ENCODE measurements around the gene NOP53. TPM values are rescaled to one million over a fixed set of nuclear protein-coding genes. Genes with fewer than 3 reads are reported as not detected.
A peak's percentile ranks its signal among the peaks of the same experiment; 100 is the strongest.

The NOP53 gene
- total and polyA plus RNA-seq, 9 of the 15 experiments (the other 6 are each of a cell fraction or from before 2014, with no cell fraction given) = 6.5 to 274 (median 145) TPM

DNA sequence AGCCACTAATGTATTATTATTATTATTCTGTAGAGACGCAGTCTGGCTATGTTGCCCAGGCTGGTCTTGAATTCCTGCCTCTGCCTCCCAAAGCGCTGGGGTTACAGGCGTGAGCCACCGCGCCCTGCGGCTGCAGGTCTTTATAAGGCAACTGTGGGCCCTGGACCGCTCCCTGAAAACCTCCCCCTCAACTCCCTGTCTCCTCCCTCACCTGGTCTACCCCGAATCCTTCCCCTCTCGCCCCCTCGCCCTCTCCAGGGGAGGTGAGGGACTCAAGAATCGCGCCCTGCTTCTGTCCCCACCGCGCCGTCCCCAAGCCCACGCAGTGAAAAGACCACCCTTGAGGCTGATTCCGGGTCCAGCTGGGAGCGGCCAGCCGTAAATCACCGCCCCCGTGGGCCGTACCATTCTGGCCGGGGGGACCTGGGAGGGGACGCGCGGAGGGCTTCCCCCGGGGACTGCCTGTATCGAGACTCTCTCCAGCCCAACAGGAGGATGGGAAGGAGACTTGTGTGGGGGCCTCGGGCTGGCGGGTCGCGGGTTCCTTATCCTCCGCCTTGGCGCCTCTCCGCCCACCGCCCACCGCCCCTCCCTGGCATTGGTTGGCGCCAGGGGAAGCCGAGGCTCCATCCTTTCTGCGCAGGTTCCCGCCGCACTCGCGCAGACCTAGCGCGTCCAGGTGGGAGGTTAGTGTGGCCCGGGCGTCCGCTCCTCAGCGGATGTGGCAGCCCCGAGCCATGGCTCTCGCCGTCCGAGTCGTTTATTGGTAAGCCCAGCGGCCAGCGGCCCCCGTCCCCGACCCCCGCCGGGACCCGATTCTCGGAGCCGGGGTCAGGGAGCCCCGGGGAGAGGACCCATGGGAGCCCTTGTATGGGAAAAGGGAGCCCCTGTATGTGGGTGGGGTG lies 33.0 kb downstream of the NOP53 start, which contains the start of gene SELENOW (continued):
- TF ChIP-seq NR2C1 (IDR thresholded peaks at IDR 0.05) = no peak
- no peak for TF ChIP-seq NR2C1 (tag; IDR thresholded peaks at IDR 0.05)
- TF ChIP-seq KAT7 (CRISPR knock-in tag; IDR thresholded peaks at IDR 0.05; ENCODE audit: borderline replicate concordance) = peak; percentile 26; the same call in 1 of the 2 replicates
- no peak for TF ChIP-seq ZNF165 (CRISPR knock-in tag; IDR thresholded peaks at IDR 0.05; ENCODE audit: borderline replicate concordance)
- TF ChIP-seq, protein P1, sequence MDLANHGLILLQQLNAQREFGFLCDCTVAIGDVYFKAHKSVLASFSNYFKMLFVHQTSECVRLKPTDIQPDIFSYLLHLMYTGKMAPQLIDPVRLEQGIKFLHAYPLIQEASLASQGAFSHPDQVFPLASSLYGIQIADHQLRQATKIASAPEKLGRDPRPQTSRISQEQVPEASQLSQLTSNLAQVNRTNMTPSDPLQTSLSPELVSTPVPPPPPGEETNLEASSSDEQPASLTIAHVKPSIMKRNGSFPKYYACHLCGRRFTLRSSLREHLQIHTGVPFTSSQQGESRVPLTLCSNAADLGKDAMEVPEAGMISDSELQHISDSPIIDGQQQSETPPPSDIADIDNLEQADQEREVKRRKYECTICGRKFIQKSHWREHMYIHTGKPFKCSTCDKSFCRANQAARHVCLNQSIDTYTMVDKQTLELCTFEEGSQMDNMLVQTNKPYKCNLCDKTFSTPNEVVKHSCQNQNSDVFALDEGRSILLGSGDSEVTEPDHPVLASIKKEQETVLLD (IDR thresholded peaks at IDR 0.05) = peak; percentile 16
- TF ChIP-seq HMG20B (CRISPR knock-in tag; IDR thresholded peaks at IDR 0.05) = no peak
- TF ChIP-seq L3MBTL2 (IDR thresholded peaks at IDR 0.05) = peak; percentile 17; the same call in 1 of the 2 replicates
- TF ChIP-seq, protein P2, sequence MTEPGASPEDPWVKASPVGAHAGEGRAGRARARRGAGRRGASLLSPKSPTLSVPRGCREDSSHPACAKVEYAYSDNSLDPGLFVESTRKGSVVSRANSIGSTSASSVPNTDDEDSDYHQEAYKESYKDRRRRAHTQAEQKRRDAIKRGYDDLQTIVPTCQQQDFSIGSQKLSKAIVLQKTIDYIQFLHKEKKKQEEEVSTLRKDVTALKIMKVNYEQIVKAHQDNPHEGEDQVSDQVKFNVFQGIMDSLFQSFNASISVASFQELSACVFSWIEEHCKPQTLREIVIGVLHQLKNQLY (CRISPR knock-in tag; conservative IDR thresholded peaks at IDR 0.05) = no peak
- TF ChIP-seq ARID2 (IDR thresholded peaks at IDR 0.05) = no peak
- TF ChIP-seq RBFOX2 (IDR thresholded peaks at IDR 0.05; ENCODE audit: low read depth, low read length) = peak; percentile 94
- no peak for TF ChIP-seq RAD51 (IDR thresholded peaks at IDR 0.05; ENCODE audit: borderline replicate concordance, low read depth)
- no peak for TF ChIP-seq ZSCAN32 (CRISPR knock-in tag; IDR thresholded peaks at IDR 0.05)
- no peak for TF ChIP-seq ZFP36 (IDR thresholded peaks at IDR 0.05; ENCODE audit: low read depth, low read length, partially characterized antibody)
- TF ChIP-seq NR2C2 (CRISPR knock-in tag; IDR thresholded peaks at IDR 0.05) = no peak
- peak; percentile 27; the same call in 1 of the 2 replicates for TF ChIP-seq NR2C2 (tag; IDR thresholded peaks at IDR 0.05)
- peak in 1 of 2 experiments; percentile 76; a peak in 2 of 4 replicates for TF ChIP-seq TRIM24 (IDR thresholded peaks at IDR 0.05)
- peak; percentile 79 for TF ChIP-seq ZEB2 (IDR thresholded peaks at IDR 0.05)
- TF ChIP-seq, protein P3, sequence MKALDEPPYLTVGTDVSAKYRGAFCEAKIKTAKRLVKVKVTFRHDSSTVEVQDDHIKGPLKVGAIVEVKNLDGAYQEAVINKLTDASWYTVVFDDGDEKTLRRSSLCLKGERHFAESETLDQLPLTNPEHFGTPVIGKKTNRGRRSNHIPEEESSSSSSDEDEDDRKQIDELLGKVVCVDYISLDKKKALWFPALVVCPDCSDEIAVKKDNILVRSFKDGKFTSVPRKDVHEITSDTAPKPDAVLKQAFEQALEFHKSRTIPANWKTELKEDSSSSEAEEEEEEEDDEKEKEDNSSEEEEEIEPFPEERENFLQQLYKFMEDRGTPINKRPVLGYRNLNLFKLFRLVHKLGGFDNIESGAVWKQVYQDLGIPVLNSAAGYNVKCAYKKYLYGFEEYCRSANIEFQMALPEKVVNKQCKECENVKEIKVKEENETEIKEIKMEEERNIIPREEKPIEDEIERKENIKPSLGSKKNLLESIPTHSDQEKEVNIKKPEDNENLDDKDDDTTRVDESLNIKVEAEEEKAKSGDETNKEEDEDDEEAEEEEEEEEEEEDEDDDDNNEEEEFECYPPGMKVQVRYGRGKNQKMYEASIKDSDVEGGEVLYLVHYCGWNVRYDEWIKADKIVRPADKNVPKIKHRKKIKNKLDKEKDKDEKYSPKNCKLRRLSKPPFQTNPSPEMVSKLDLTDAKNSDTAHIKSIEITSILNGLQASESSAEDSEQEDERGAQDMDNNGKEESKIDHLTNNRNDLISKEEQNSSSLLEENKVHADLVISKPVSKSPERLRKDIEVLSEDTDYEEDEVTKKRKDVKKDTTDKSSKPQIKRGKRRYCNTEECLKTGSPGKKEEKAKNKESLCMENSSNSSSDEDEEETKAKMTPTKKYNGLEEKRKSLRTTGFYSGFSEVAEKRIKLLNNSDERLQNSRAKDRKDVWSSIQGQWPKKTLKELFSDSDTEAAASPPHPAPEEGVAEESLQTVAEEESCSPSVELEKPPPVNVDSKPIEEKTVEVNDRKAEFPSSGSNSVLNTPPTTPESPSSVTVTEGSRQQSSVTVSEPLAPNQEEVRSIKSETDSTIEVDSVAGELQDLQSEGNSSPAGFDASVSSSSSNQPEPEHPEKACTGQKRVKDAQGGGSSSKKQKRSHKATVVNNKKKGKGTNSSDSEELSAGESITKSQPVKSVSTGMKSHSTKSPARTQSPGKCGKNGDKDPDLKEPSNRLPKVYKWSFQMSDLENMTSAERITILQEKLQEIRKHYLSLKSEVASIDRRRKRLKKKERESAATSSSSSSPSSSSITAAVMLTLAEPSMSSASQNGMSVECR (CRISPR knock-in tag; IDR thresholded peaks at IDR 0.05) = peak; percentile 86
- TF ChIP-seq ZNF431 (CRISPR knock-in tag; IDR thresholded peaks at IDR 0.05) = no peak
- TF ChIP-seq ZNF717 (CRISPR knock-in tag; IDR thresholded peaks at IDR 0.05) = no peak
- TF ChIP-seq ZBTB1 (CRISPR knock-in tag; IDR thresholded peaks at IDR 0.05; ENCODE audit: borderline replicate concordance, low read depth) = peak; percentile 51; the same call in 1 of the 2 replicates
